KMS-11 (cell line): Measurements from ENCODE around the gene ASB7.

Experiments used
- H2AFZ ChIP-seq: fragments of 200-600 bp; sonication (generic); 2 replicates; pipeline ENCODE4 v1.6.1; 2016; ENCODE audit warnings: antibody characterized with exemption, mixed run types, low read depth
- H3K27ac ChIP-seq: fragments of 200-600 bp; sonication (generic); 2 replicates; pipeline ENCODE4 v1.6.1; 2016; ENCODE audit warnings: mild to moderate bottlenecking, mixed run types
- H3K27me3 ChIP-seq: fragments of 200-600 bp; sonication (generic); 2 replicates; pipeline ENCODE4 v1.6.1; 2017; ENCODE audit warnings: mild to moderate bottlenecking, low read depth, mixed run types, moderate library complexity; ENCODE audit not compliant: insufficient read depth
- H3K36me3 ChIP-seq: fragments of 200-600 bp; sonication (generic); 2 replicates; pipeline ENCODE4 v1.6.1; 2017; ENCODE audit warnings: mild to moderate bottlenecking, mixed run types; ENCODE audit not compliant: insufficient read depth
- H3K4me1 ChIP-seq: fragments of 200-600 bp; sonication (generic); 2 replicates; pipeline ENCODE4 v1.6.1; 2016; ENCODE audit warnings: mild to moderate bottlenecking, low read depth, mixed run types; ENCODE audit not compliant: poor library complexity, severe bottlenecking
- H3K4me2 ChIP-seq: fragments of 200-600 bp; sonication (generic); 2 replicates; pipeline ENCODE4 v1.7.0; 2016; ENCODE audit warnings: mild to moderate bottlenecking, mixed run types
- H3K4me3 ChIP-seq: fragments of 200-600 bp; sonication (generic); IDR thresholded peaks from 2 replicates; pipeline ENCODE4 v1.6.1; 2017; ENCODE audit warnings: low read depth, low read length, mixed read lengths; ENCODE audit not compliant: insufficient read depth
- H3K79me2 ChIP-seq: fragments of 200-600 bp; sonication (generic); 2 replicates; pipeline ENCODE4 v1.6.1; 2016; ENCODE audit warnings: low read depth, mixed run types; ENCODE audit not compliant: insufficient read depth
- H3K9ac ChIP-seq: fragments of 200-600 bp; sonication (generic); 2 replicates; pipeline ENCODE4 v1.6.1; 2016; ENCODE audit warnings: mild to moderate bottlenecking, mixed run types
- H4K20me1 ChIP-seq: fragments of 200-600 bp; sonication (generic); 2 replicates; pipeline ENCODE4 v1.6.1; 2016; ENCODE audit warnings: mild to moderate bottlenecking, mixed run types; ENCODE audit not compliant: insufficient read depth
- TF ChIP-seq, protein P1 (sequence below): fragments of 200-600 bp; sonication (generic); conservative IDR thresholded peaks from 2 replicates; pipeline ENCODE4 v1.6.1; 2017; ENCODE audit warnings: low read depth, mild to moderate bottlenecking, antibody characterized with exemption, low read length, moderate library complexity, mixed read lengths

ASB7 gene

GRCh38 chr15:100648951-100649350 is 46.6 kb downstream of the ASB7 start:
- no peak overlapping the region for H3K27ac ChIP-seq
- H3K4me1 ChIP-seq: no peaks in the 10 kb centered on the region
- H3K4me2 ChIP-seq: no peak overlapping the region
- H3K27me3 ChIP-seq: no peaks in the 10 kb centered on the region
- H3K4me3 ChIP-seq: no peak overlapping the region
- H3K79me2 ChIP-seq: no peaks in the 10 kb centered on the region
- H3K36me3 ChIP-seq: no peaks in the 10 kb centered on the region
- H4K20me1 ChIP-seq: no peaks in the 10 kb centered on the region
- no peak overlapping the region for H2AFZ ChIP-seq
- TF ChIP-seq, protein P1, sequence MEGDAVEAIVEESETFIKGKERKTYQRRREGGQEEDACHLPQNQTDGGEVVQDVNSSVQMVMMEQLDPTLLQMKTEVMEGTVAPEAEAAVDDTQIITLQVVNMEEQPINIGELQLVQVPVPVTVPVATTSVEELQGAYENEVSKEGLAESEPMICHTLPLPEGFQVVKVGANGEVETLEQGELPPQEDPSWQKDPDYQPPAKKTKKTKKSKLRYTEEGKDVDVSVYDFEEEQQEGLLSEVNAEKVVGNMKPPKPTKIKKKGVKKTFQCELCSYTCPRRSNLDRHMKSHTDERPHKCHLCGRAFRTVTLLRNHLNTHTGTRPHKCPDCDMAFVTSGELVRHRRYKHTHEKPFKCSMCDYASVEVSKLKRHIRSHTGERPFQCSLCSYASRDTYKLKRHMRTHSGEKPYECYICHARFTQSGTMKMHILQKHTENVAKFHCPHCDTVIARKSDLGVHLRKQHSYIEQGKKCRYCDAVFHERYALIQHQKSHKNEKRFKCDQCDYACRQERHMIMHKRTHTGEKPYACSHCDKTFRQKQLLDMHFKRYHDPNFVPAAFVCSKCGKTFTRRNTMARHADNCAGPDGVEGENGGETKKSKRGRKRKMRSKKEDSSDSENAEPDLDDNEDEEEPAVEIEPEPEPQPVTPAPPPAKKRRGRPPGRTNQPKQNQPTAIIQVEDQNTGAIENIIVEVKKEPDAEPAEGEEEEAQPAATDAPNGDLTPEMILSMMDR: no peak
- no peak overlapping the region for H3K9ac ChIP-seq

DNA sequence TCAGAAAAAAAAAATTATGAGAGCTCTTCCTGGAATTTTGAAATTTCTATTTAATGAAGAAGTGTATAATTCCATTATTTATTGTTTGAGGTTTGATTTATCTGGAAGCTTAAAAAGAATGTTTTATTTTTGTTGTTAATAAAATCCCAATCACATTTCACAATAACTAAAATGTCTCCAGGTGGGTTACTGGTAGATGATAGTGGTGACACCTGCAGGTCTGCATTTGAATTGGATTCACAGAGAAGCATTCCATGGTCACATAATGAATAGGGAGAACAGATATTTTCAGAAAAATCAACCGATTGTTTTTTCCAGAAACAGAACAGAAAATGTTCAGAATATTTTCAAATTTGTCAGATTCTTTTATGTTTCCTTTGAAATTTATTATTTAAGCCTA is 48.3 kb downstream of the ASB7 start:
- Histone ChIP-seq H3K79me2 (no peaks in the 10 kb centered on the region), H3K27ac (no peak overlapping the region), H3K4me3 (no peak overlapping the region), H3K4me2 (no peak overlapping the region), H4K20me1 (no peaks in the 10 kb centered on the region), H3K36me3 (no peaks in the 10 kb centered on the region), H3K4me1 (no peaks in the 10 kb centered on the region), H2AFZ (no peak overlapping the region), H3K9ac (no peak overlapping the region), H3K27me3 (no peaks in the 10 kb centered on the region)
- TF ChIP-seq, protein P1: no peak

DNA sequence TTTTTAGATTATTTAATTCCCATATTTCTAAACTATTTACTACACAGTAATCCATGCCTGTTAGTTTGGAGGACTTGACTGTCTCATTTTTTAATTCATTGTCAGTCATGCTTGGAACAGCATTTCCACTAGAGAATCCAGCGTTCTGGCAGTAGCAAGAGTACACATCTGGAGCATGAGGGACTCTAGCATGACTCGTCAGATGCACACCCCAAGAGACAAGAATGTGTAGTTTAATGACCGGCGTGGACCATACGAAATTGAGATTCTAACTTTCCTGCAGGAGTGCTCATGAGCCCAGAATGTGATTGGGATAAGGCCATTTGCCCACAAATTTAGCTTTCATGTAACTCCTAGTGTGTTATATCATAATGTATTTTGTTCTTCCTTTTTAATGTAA is 48.9 kb downstream of the ASB7 start:
- Histone ChIP-seq H3K4me3 (no peak overlapping the region), H3K79me2 (no peaks in the 10 kb centered on the region), H3K27ac (no peak overlapping the region), H3K9ac (no peak overlapping the region), H3K36me3 (no peaks in the 10 kb centered on the region), H3K27me3 (no peaks in the 10 kb centered on the region), H4K20me1 (no peaks in the 10 kb centered on the region), H3K4me1 (no peaks in the 10 kb centered on the region), H2AFZ (no peak overlapping the region), H3K4me2 (no peak overlapping the region)
- TF ChIP-seq, protein P1: no peak

DNA sequence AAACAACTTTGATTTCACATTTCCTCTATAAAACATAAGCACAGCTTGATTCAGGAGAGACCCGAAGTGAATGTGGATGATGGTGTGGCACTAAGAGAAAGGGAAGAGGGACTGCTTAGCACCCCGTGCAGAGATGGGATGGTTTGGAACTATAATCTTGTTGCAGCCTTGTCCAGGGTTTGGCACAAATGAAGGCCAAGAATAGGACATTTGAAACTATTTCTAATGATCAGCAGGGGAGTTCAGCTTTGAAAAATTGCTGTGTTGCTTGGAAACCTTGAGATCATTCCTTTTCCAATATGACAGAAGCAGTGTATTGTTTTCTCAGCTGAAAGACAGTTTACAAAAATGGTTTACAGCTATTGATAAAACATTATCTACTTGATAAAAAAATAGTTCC is 49.7 kb downstream of the ASB7 start:
- Histone ChIP-seq H2AFZ (no peak overlapping the region), H3K4me1 (no peaks in the 10 kb centered on the region), H3K4me2 (no peak overlapping the region), H3K36me3 (no peaks in the 10 kb centered on the region), H3K79me2 (no peaks in the 10 kb centered on the region), H3K27ac (no peak overlapping the region), H3K4me3 (no peak overlapping the region), H4K20me1 (no peaks in the 10 kb centered on the region), H3K27me3 (no peaks in the 10 kb centered on the region), H3K9ac (no peak overlapping the region)
- TF ChIP-seq, protein P1: no peak

DNA sequence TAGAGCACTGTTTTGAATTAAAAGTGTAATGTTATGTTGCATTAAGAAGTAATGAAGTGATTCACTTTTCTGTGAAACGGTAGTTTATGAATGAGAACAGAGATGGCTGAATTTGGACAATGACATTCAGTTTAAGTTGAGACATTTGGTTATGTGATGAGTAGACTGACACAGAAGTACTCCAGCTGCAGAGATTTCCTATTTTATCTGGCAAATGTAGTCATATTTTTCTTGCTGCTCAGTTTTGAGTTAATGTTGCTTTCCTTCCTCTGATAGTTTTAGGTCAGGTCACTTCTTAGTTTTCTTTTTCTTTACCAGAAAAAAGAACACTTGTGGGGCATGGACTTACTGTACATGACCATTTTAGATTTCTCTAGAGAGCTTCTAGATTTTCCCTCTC is 51.2 kb downstream of the ASB7 start:
- H3K4me1 ChIP-seq: no peaks in the 10 kb centered on the region
- H3K4me2 ChIP-seq: no peak overlapping the region
- H3K36me3 ChIP-seq: no peaks in the 10 kb centered on the region
- no peak overlapping the region for H2AFZ ChIP-seq
- no peak overlapping the region for H3K27ac ChIP-seq
- no peaks in the 10 kb centered on the region for H3K79me2 ChIP-seq
- TF ChIP-seq, protein P1: no peak
- H4K20me1 ChIP-seq: no peaks in the 10 kb centered on the region
- no peak overlapping the region for H3K4me3 ChIP-seq
- no peaks in the 10 kb centered on the region for H3K27me3 ChIP-seq
- no peak overlapping the region for H3K9ac ChIP-seq
